NCI-H82 treated with DMSO at 0.1 percent for 48 hours (cell line): ENCODE data around the gene PCNX2.

Experiments used
- DNase-seq: peaks from one replicate; lab custom pipeline; 2025; ENCODE audit not compliant: unreplicated experiment; lab: John Stamatoyannopoulos, UW

The PCNX2 gene

GRCh38 chr1:233065685-233066084, 229.8 kb downstream of the PCNX2 start:
- no peak for DNase-seq

GRCh38 chr1:233064988-233065387, 230.5 kb downstream of the PCNX2 start:
- DNase-seq = no peak

GRCh38 chr1:233063462-233063861, 232.1 kb downstream of the PCNX2 start:
- DNase-seq = no peak

- no peak for DNase-seq
Measured at GRCh38 chr1:233061265-233061664, 234.3 kb downstream of the PCNX2 start.

- DNase-seq = no peak
Measured at GRCh38 chr1:233060461-233060994, 235.0 kb downstream of the PCNX2 start.

GRCh38 chr1:233057836-233058235, 237.7 kb downstream of the PCNX2 start:
- DNase-seq = no peak

- DNase-seq = no peak
Measured at GRCh38 chr1:233055879-233056641, 239.5 kb downstream of the PCNX2 start.

- DNase-seq = no peak
Measured at GRCh38 chr1:233045588-233045987, 249.9 kb downstream of the PCNX2 start.

- DNase-seq = no peak
Measured at GRCh38 chr1:233042834-233043233, 252.7 kb downstream of the PCNX2 start.

GRCh38 chr1:233040494-233040893, 255.0 kb downstream of the PCNX2 start:
- no peak for DNase-seq

GRCh38 chr1:233038581-233038980, 256.9 kb downstream of the PCNX2 start:
- no peak for DNase-seq

GRCh38 chr1:233037843-233038242, 257.7 kb downstream of the PCNX2 start:
- no peak for DNase-seq

GRCh38 chr1:233034836-233035235, 260.7 kb downstream of the PCNX2 start:
- no peak for DNase-seq

- no peak for DNase-seq
Measured at GRCh38 chr1:233033361-233033760, 262.2 kb downstream of the PCNX2 start.

GRCh38 chr1:233032916-233033315, 262.6 kb downstream of the PCNX2 start:
- DNase-seq = no peak

- no peak for DNase-seq
Measured at GRCh38 chr1:233031521-233031920, 264.0 kb downstream of the PCNX2 start.

GRCh38 chr1:233027046-233027445, 268.5 kb downstream of the PCNX2 start:
- DNase-seq = no peak

- no peak for DNase-seq
Measured at GRCh38 chr1:233025567-233025966, 270.0 kb downstream of the PCNX2 start.

- peak; percentile 35 for DNase-seq
Measured at GRCh38 chr1:233025157-233025556, 270.4 kb downstream of the PCNX2 start.

- DNase-seq = no peak
Measured at GRCh38 chr1:233024199-233024598, 271.3 kb downstream of the PCNX2 start.

- no peak for DNase-seq
Measured at GRCh38 chr1:233022246-233022645, 273.3 kb downstream of the PCNX2 start.

GRCh38 chr1:233020426-233020825, 275.1 kb downstream of the PCNX2 start:
- no peak for DNase-seq

GRCh38 chr1:233019778-233020325, 275.7 kb downstream of the PCNX2 start:
- DNase-seq = no peak
